ENCODE data around the gene CEACAM16.
"Not testable (repeated sequence)": the region's sequence is repeated elsewhere in the genome, so short reads cannot be mapped to it uniquely, and the experiment has no call there.

The CEACAM16 gene

DNA sequence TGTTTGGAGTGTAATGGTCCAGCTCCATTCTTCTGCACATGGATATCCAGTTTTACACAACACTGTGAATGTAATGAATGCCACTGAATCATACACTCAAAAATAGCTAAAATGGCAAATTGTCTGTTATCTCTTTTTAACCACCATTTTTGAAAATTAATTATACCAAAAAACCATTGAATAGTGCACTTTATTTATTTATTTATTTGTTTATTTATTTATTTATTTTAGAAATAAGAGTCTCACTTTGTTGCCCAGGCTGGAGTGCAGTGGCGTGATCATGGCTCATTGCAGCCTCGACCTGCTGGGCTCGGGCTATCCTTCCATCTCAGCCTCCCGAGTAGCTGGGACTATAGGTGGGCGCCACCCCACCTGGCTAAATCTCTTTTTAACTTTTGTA lies 35.0 kb upstream of the CEACAM16 start:
- H4K5ac ChIP-seq (ENCODE audit: low read length) = no peak overlapping the region
- H3K4me1 ChIP-seq (ENCODE audit: control insufficient read depth, low read depth, low read length) = no peaks in the 10 kb centered on the region
- no peak overlapping the region for H3K18ac ChIP-seq (ENCODE audit: low read length)
- no peak overlapping the region for H4K8ac ChIP-seq (ENCODE audit: low read depth, low read length)
- H3K27ac ChIP-seq (ENCODE audit: low read depth, low read length) = no peak overlapping the region
- H2BK15ac ChIP-seq (replicated peaks; ENCODE audit: low read depth) = no peak overlapping the region
- no peak overlapping the region for H3K56ac ChIP-seq (ENCODE audit: low read length)
- H3K4me2 ChIP-seq (ENCODE audit: low read length) = no peak overlapping the region
- H3K36me3 ChIP-seq (ENCODE audit: control insufficient read depth, insufficient read depth, low read length) = peaks cover 20% of the 10 kb centered on the region
- no peaks in the 10 kb centered on the region for H3K79me2 ChIP-seq (ENCODE audit: control insufficient read depth, insufficient read depth, low read length)
- no peak overlapping the region for H2AK5ac ChIP-seq (ENCODE audit: low read length)
- no peak for DNase-seq
- no peak overlapping the region for H3K4me3 ChIP-seq (ENCODE audit: low read length)
- no peak overlapping the region for H2BK120ac ChIP-seq (ENCODE audit: low read depth, low read length)
- H3K23ac ChIP-seq (ENCODE audit: low read length) = no peak overlapping the region
- H3K79me1 ChIP-seq (ENCODE audit: low read length) = no peaks in the 10 kb centered on the region
- H3K4ac ChIP-seq (ENCODE audit: low read depth, low read length) = no peak overlapping the region
- no CpG with 5 or more reads among the region's 5 CpGs for WGBS (ENCODE audit: extremely low coverage, insufficient coverage, low lambda C conversion rate)
- H3K9ac ChIP-seq (ENCODE audit: low read length) = no peak overlapping the region
- no peak overlapping the region for H2BK5ac ChIP-seq (ENCODE audit: low read length)
- no peaks in the 10 kb centered on the region for H3K27me3 ChIP-seq (ENCODE audit: insufficient read depth, low read length, poor library complexity)

DNA sequence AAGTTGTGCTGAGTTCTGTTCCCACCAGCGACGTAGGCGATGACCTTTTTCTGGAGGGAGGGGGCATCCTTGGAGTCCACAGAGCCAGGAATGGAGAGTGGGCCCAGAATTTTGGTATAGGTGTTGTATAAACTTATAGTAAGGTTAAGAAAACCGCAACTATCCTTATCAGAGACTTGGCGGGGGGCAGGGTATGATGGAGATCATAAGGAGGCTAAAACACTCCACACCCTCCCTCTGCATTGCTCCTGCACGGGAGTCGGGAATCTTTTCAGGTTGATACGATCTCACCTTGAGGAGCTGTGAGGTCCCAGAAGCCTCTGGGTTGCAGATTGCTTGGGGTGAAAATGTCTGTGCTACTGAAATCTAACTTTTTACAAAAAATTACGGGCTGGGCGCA lies 34.0 kb upstream of the CEACAM16 start:
- peaks cover 16% of the 10 kb centered on the region for H3K36me3 ChIP-seq (ENCODE audit: control insufficient read depth, insufficient read depth, low read length)
- H3K56ac ChIP-seq (ENCODE audit: low read length) = no peak overlapping the region
- DNase-seq = no peak
- H2AK5ac ChIP-seq (ENCODE audit: low read length) = no peak overlapping the region
- WGBS (ENCODE audit: extremely low coverage, insufficient coverage, low lambda C conversion rate) = no CpG with 5 or more reads among the region's 10 CpGs
- H3K79me1 ChIP-seq (ENCODE audit: low read length) = no peaks in the 10 kb centered on the region
- H3K18ac ChIP-seq (ENCODE audit: low read length) = no peak overlapping the region
- no peak overlapping the region for H2BK120ac ChIP-seq (ENCODE audit: low read depth, low read length)
- no peaks in the 10 kb centered on the region for H3K79me2 ChIP-seq (ENCODE audit: control insufficient read depth, insufficient read depth, low read length)
- no peak overlapping the region for H3K4me3 ChIP-seq (ENCODE audit: low read length)
- no peaks in the 10 kb centered on the region for H3K27me3 ChIP-seq (ENCODE audit: insufficient read depth, low read length, poor library complexity)
- H3K9ac ChIP-seq (ENCODE audit: low read length) = no peak overlapping the region
- no peak overlapping the region for H3K23ac ChIP-seq (ENCODE audit: low read length)
- H3K4ac ChIP-seq (ENCODE audit: low read depth, low read length) = no peak overlapping the region
- H3K27ac ChIP-seq (ENCODE audit: low read depth, low read length) = no peak overlapping the region
- H3K4me2 ChIP-seq (ENCODE audit: low read length) = no peak overlapping the region
- H4K5ac ChIP-seq (ENCODE audit: low read length) = no peak overlapping the region
- no peak overlapping the region for H2BK5ac ChIP-seq (ENCODE audit: low read length)
- H3K4me1 ChIP-seq (ENCODE audit: control insufficient read depth, low read depth, low read length) = no peaks in the 10 kb centered on the region
- H2BK15ac ChIP-seq (replicated peaks; ENCODE audit: low read depth) = no peak overlapping the region
- H4K8ac ChIP-seq (ENCODE audit: low read depth, low read length) = no peak overlapping the region

GRCh38 chr19:44666852-44667556 lies 31.9 kb upstream of the CEACAM16 start:
- Histone ChIP-seq H3K23ac (ENCODE audit: low read length) (no peak overlapping the region), H4K8ac (ENCODE audit: low read depth, low read length) (no peak overlapping the region), H3K27me3 (ENCODE audit: insufficient read depth, low read length, poor library complexity) (no peaks in the 10 kb centered on the region), H3K4ac (ENCODE audit: low read depth, low read length) (no peak overlapping the region), H2BK5ac (ENCODE audit: low read length) (no peak overlapping the region), H3K4me1 (ENCODE audit: control insufficient read depth, low read depth, low read length) (no peaks in the 10 kb centered on the region), H2BK15ac (replicated peaks; ENCODE audit: low read depth) (no peak overlapping the region), H3K18ac (ENCODE audit: low read length) (no peak overlapping the region), H2BK120ac (ENCODE audit: low read depth, low read length) (no peak overlapping the region), H3K79me1 (ENCODE audit: low read length) (no peaks in the 10 kb centered on the region), H2AK5ac (ENCODE audit: low read length) (no peak overlapping the region), H3K4me3 (ENCODE audit: low read length) (no peak overlapping the region), H3K79me2 (ENCODE audit: control insufficient read depth, insufficient read depth, low read length) (no peaks in the 10 kb centered on the region), H3K27ac (ENCODE audit: low read depth, low read length) (no peak overlapping the region), H3K56ac (ENCODE audit: low read length) (no peak overlapping the region), H3K4me2 (ENCODE audit: low read length) (no peak overlapping the region), H4K5ac (ENCODE audit: low read length) (no peak overlapping the region), H3K36me3 (ENCODE audit: control insufficient read depth, insufficient read depth, low read length) (peaks cover 5% of the 10 kb centered on the region), H3K9ac (ENCODE audit: low read length) (no peak overlapping the region)
- no peak for DNase-seq
- WGBS (ENCODE audit: extremely low coverage, insufficient coverage, low lambda C conversion rate) = no CpG with 5 or more reads among the region's 7 CpGs

DNA sequence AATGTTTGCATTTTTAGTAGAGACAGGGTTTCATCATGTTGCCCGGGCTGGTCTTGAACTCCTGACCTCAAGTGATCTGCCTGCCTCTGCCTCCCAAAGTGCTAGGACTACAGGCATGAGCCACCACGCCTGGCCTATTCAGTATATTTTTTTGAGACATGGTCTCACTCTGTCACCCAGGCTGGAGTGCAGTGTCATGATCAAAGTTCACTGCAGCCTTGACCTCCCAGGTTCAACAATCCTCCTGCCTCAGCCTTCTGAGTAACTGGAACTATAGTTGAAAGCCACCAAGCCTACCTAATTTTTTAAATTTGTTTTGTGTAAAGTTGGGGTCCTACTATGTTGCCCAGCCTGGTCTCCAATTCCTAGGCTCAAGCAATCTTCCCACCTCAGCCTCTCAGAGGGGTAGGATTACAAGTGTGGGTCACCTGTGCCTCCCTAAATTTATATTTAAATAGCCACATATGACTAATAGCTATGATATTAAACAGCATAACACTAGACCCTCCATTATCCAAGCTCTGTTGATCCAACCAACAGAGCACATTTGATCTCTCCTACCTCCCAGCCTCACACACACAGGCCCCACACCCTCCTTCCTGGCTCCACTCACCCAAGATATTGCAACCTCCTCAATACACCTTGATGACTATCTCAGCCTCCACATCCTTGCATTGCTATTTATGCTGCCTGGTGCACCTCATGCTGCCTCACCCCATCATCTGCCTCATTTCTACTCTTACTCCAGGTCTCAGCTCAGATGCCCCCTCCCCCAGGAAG lies 29.8 kb upstream of the CEACAM16 start:
- Histone ChIP-seq H3K79me1 (ENCODE audit: low read length) (no peaks in the 10 kb centered on the region), H3K4me1 (ENCODE audit: control insufficient read depth, low read depth, low read length) (no peaks in the 10 kb centered on the region), H3K4me3 (ENCODE audit: low read length) (no peak overlapping the region), H2BK15ac (replicated peaks; ENCODE audit: low read depth) (no peak overlapping the region), H3K4ac (ENCODE audit: low read depth, low read length) (no peak overlapping the region), H3K23ac (ENCODE audit: low read length) (no peak overlapping the region), H3K27me3 (ENCODE audit: insufficient read depth, low read length, poor library complexity) (no peaks in the 10 kb centered on the region), H3K36me3 (ENCODE audit: control insufficient read depth, insufficient read depth, low read length) (no peaks in the 10 kb centered on the region), H3K56ac (ENCODE audit: low read length) (no peak overlapping the region), H3K4me2 (ENCODE audit: low read length) (no peak overlapping the region), H4K8ac (ENCODE audit: low read depth, low read length) (no peak overlapping the region), H2BK120ac (ENCODE audit: low read depth, low read length) (no peak overlapping the region), H3K9ac (ENCODE audit: low read length) (no peak overlapping the region), H3K27ac (ENCODE audit: low read depth, low read length) (no peak overlapping the region), H3K79me2 (ENCODE audit: control insufficient read depth, insufficient read depth, low read length) (no peaks in the 10 kb centered on the region), H3K18ac (ENCODE audit: low read length) (no peak overlapping the region), H2BK5ac (ENCODE audit: low read length) (no peak overlapping the region), H4K5ac (ENCODE audit: low read length) (no peak overlapping the region), H2AK5ac (ENCODE audit: low read length) (no peak overlapping the region)
- no peak for DNase-seq
- WGBS (ENCODE audit: extremely low coverage, insufficient coverage, low lambda C conversion rate) = no CpG with 5 or more reads among the region's 2 CpGs

DNA sequence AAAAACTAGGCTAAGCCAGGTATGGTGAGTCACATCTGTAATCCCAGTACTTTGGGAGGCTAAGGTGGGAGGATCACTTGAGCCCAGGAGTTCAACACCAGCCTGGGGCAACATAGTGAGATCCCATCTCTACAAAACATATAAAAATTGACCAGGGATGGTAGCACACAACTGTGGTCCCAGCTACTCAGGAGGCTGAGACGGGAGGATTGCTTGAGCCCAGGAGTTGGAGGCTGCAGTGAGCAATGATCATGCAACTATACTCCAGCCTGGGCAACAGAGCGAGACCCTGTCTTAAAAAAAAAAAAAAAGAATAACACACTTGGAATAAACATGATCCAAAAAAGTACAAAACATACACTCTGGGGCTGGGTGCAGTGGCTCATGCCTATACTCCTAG lies 28.9 kb upstream of the CEACAM16 start:
- not testable (repeated sequence) for H3K36me3 ChIP-seq (ENCODE audit: control insufficient read depth, insufficient read depth, low read length); H2BK120ac ChIP-seq (ENCODE audit: low read depth, low read length); H3K79me1 ChIP-seq (ENCODE audit: low read length); H3K4ac ChIP-seq (ENCODE audit: low read depth, low read length); H2BK15ac ChIP-seq (replicated peaks; ENCODE audit: low read depth); H2AK5ac ChIP-seq (ENCODE audit: low read length); H3K9ac ChIP-seq (ENCODE audit: low read length); H3K4me1 ChIP-seq (ENCODE audit: control insufficient read depth, low read depth, low read length); H3K4me3 ChIP-seq (ENCODE audit: low read length); DNase-seq; H2BK5ac ChIP-seq (ENCODE audit: low read length); H3K4me2 ChIP-seq (ENCODE audit: low read length); H4K5ac ChIP-seq (ENCODE audit: low read length); H3K23ac ChIP-seq (ENCODE audit: low read length); H3K27ac ChIP-seq (ENCODE audit: low read depth, low read length); H3K27me3 ChIP-seq (ENCODE audit: insufficient read depth, low read length, poor library complexity); H3K56ac ChIP-seq (ENCODE audit: low read length); H3K79me2 ChIP-seq (ENCODE audit: control insufficient read depth, insufficient read depth, low read length); H4K8ac ChIP-seq (ENCODE audit: low read depth, low read length); H3K18ac ChIP-seq (ENCODE audit: low read length)
- WGBS (ENCODE audit: extremely low coverage, insufficient coverage, low lambda C conversion rate) = no CpG with 5 or more reads among the region's 2 CpGs

All from mesendoderm (in vitro differentiated cells).